Body of pancreas (tissue), 4 donors: ENCODE measurements around the gene COL4A2.

Experiments used
- CTCF ChIP-seq, 7 experiments: fragments of 450-650 bp in 4 of 7; fragments of 200-600 bp in 3 of 7; sonication (generic) in 3 of 7; IDR thresholded peaks; one replicate each; pipeline ENCODE4 v1.5.1; 2016 to 2019; ENCODE audit warnings: antibody characterized with exemption in 7 of 7
- POLR2A ChIP-seq, 3 donors: fragments of 450-650 bp; IDR thresholded peaks; one replicate each; pipeline ENCODE4 v1.6.1; 2016; ENCODE audit warnings: antibody characterized with exemption in 3 of 3, mild to moderate bottlenecking in 2 of 3

- no peak for TF ChIP-seq CTCF (IDR thresholded peaks at IDR 0.05)
- no peak for TF ChIP-seq POLR2A (IDR thresholded peaks at IDR 0.05)
Measured at GRCh38 chr13:110281736-110282135, 25.3 kb upstream of the COL4A2 start.
